HG03280 (cell line): ENCODE results near the gene PODXL2.

Experiments used
- ATAC-seq: cut with Tn5 transposase; IDR thresholded peaks from one replicate; pipeline ENCODE4 v1.9.1; 2021; ENCODE audit warnings: mild to moderate bottlenecking, moderate library complexity; ENCODE audit not compliant: unreplicated experiment

PODXL2 gene

GRCh38 chr3:127706312-127706711, 77.3 kb downstream of the PODXL2 start:
- ATAC-seq, result no peak

- ATAC-seq, result no peak
These were observed 77.9 kb downstream of the PODXL2 start for GRCh38 chr3:127706785-127707351.

- ATAC-seq, result no peak
These were observed 78.9 kb downstream of the PODXL2 start for GRCh38 chr3:127707851-127708411.

GRCh38 chr3:127708837-127709236, 79.9 kb downstream of the PODXL2 start:
- ATAC-seq, result no peak

GRCh38 chr3:127709320-127710060, 80.5 kb downstream of the PODXL2 start:
- ATAC-seq, result no peak

- no peak for ATAC-seq
These were observed 81.4 kb downstream of the PODXL2 start for GRCh38 chr3:127710155-127710941.

- no peak for ATAC-seq
These were observed 82.2 kb downstream of the PODXL2 start for GRCh38 chr3:127711021-127711695.

GRCh38 chr3:127711896-127712295, 82.9 kb downstream of the PODXL2 start:
- no peak for ATAC-seq

- ATAC-seq, result no peak
These were observed 83.5 kb downstream of the PODXL2 start for GRCh38 chr3:127712461-127712860.

GRCh38 chr3:127712881-127713771, 84.1 kb downstream of the PODXL2 start:
- ATAC-seq, result no peak

GRCh38 chr3:127714125-127714571, 85.2 kb downstream of the PODXL2 start:
- no peak for ATAC-seq

GRCh38 chr3:127714866-127715265, 85.9 kb downstream of the PODXL2 start:
- ATAC-seq, result no peak

GRCh38 chr3:127715532-127715931, 86.5 kb downstream of the PODXL2 start:
- ATAC-seq, result no peak

- no peak for ATAC-seq
These were observed 87.4 kb downstream of the PODXL2 start for GRCh38 chr3:127716384-127716783.

GRCh38 chr3:127717357-127718244, 88.6 kb downstream of the PODXL2 start:
- ATAC-seq, result no peak

- no peak for ATAC-seq
These were observed 89.4 kb downstream of the PODXL2 start for GRCh38 chr3:127718245-127718915.

GRCh38 chr3:127718916-127719290, 89.9 kb downstream of the PODXL2 start:
- ATAC-seq, result no peak

GRCh38 chr3:127719369-127719768, 90.4 kb downstream of the PODXL2 start:
- no peak for ATAC-seq
